OCI-LY3 (cell line): ENCODE measurements around the gene CACNA1C.

Experiments used
- H2AFZ ChIP-seq: fragments of 200-600, 300-600 bp; shearing (Covaris generic); 2 replicates; pipeline ENCODE4 v1.6.0; 2014; ENCODE audit warnings: antibody characterized with exemption, low read depth, low read length
- H3K27ac ChIP-seq: fragments of 200-600, 300-600 bp; sonication (generic); 2 replicates; pipeline ENCODE4 v1.5.1; 2014; ENCODE audit warnings: mild to moderate bottlenecking, low read length, moderate library complexity, mixed read lengths
- H3K27me3 ChIP-seq: fragments of 200-600, 300-600 bp; sonication (generic); 2 replicates; pipeline ENCODE4 v1.6.1; 2014; ENCODE audit warnings: low read depth, low read length, mixed read lengths
- H3K36me3 ChIP-seq: fragments of 200-600, 300-600 bp; sonication (generic); replicated peaks from 2 replicates; pipeline ENCODE3; 2014; ENCODE audit warnings: low read depth, low read length, mixed read lengths
- H3K4me1 ChIP-seq: fragments of 300-600, 200-600 bp; sonication (generic); 2 replicates; pipeline ENCODE4 v1.6.1; 2014; ENCODE audit warnings: low read length, mixed read lengths
- H3K4me2 ChIP-seq: fragments of 200-600, 300-600 bp; sonication (generic); 2 replicates; pipeline ENCODE4 v1.6.1; 2014; ENCODE audit warnings: low read length, mixed read lengths
- H3K4me3 ChIP-seq: fragments of 300-600, 200-600 bp; sonication (generic); 2 replicates; pipeline ENCODE4 v1.5.1; 2014; ENCODE audit warnings: antibody characterized with exemption, mild to moderate bottlenecking, low read length, moderate library complexity
- H3K79me2 ChIP-seq: fragments of 300-600, 200-600 bp; shearing (Covaris generic); 2 replicates; pipeline ENCODE4 v1.6.1; 2014; ENCODE audit warnings: mild to moderate bottlenecking, low read length, mixed read lengths
- H3K9ac ChIP-seq: fragments of 300-600, 200-600 bp; shearing (Covaris generic); 2 replicates; pipeline ENCODE4 v1.6.0; 2014; ENCODE audit warnings: mild to moderate bottlenecking, low read length, moderate library complexity
- H3K9me3 ChIP-seq: fragments of 200-600, 300-600 bp; shearing (Covaris generic); 2 replicates; pipeline ENCODE4 v1.6.1; 2014; ENCODE audit warnings: low read length, mixed read lengths; ENCODE audit not compliant: insufficient read depth
- H4K20me1 ChIP-seq: fragments of 200-600, 300-600 bp; sonication (generic); 2 replicates; pipeline ENCODE4 v1.6.1; 2016; ENCODE audit warnings: low read length, mixed read lengths; ENCODE audit not compliant: insufficient read depth
- CTCF ChIP-seq: fragments of 200-600, 300-600 bp; sonication (generic); IDR thresholded peaks from 2 replicates; pipeline ENCODE4 v1.5.1; 2014; ENCODE audit warnings: antibody characterized with exemption, low read length, low read depth
- EZH2phosphoT487 ChIP-seq: fragments of 200-600 bp; shearing (Covaris generic); IDR thresholded peaks from 2 replicates; pipeline ENCODE4 v1.6.1; 2018; ENCODE audit warnings: antibody characterized with exemption, mixed run types, low read depth

Gene CACNA1C

GRCh38 chr12:2360630-2361170 is 307.9 kb downstream of the CACNA1C start:
- Histone ChIP-seq H3K79me2 (no peaks in the 10 kb centered on the region), H3K27me3 (peaks cover 3% of the 10 kb centered on the region; the same call in 1 of the 2 replicates), H3K4me3 (no peak overlapping the region), H3K9ac (no peak overlapping the region), H4K20me1 (no peaks in the 10 kb centered on the region), H3K9me3 (no peaks in the 10 kb centered on the region), H2AFZ (no peak overlapping the region), H3K36me3 (no peaks in the 10 kb centered on the region), H3K4me2 (no peak overlapping the region), H3K27ac (no peak overlapping the region), H3K4me1 (0 out of 2 replicates have a peak, but pooled peaks cover 6% of the 10 kb centered on the region)
- TF ChIP-seq CTCF (0 out of 2 replicates have a peak, but pooled peaks have one; percentile 10), EZH2phosphoT487 (no peak)

GRCh38 chr12:2363836-2364609 is 311.2 kb downstream of the CACNA1C start:
- Histone ChIP-seq H2AFZ (no peak overlapping the region), H3K4me2 (no peak overlapping the region), H3K9ac (no peak overlapping the region), H4K20me1 (no peaks in the 10 kb centered on the region), H3K4me1 (no peaks in the 10 kb centered on the region), H3K79me2 (no peaks in the 10 kb centered on the region), H3K4me3 (no peak overlapping the region), H3K27ac (no peak overlapping the region), H3K9me3 (no peaks in the 10 kb centered on the region), H3K27me3 (peaks cover 7% of the 10 kb centered on the region; the same call in 1 of the 2 replicates), H3K36me3 (no peaks in the 10 kb centered on the region)
- no peak for TF ChIP-seq EZH2phosphoT487
- no peak for TF ChIP-seq CTCF

GRCh38 chr12:2364631-2365051 is 311.9 kb downstream of the CACNA1C start:
- no peak overlapping the region for H3K27ac ChIP-seq
- H3K9ac ChIP-seq, result no peak overlapping the region
- H2AFZ ChIP-seq, result no peak overlapping the region
- H3K36me3 ChIP-seq, result no peaks in the 10 kb centered on the region
- no peaks in the 10 kb centered on the region for H4K20me1 ChIP-seq
- H3K4me2 ChIP-seq, result no peak overlapping the region
- H3K9me3 ChIP-seq, result no peaks in the 10 kb centered on the region
- no peak for TF ChIP-seq CTCF
- TF ChIP-seq EZH2phosphoT487, result no peak
- H3K4me1 ChIP-seq, result no peaks in the 10 kb centered on the region
- H3K4me3 ChIP-seq, result no peak overlapping the region
- H3K27me3 ChIP-seq, result peaks cover 7% of the 10 kb centered on the region; the same call in 1 of the 2 replicates
- no peaks in the 10 kb centered on the region for H3K79me2 ChIP-seq

- no peaks in the 10 kb centered on the region for H3K79me2 ChIP-seq
- no peak overlapping the region for H3K4me3 ChIP-seq
- H3K27me3 ChIP-seq, result peaks cover 14% of the 10 kb centered on the region
- TF ChIP-seq EZH2phosphoT487 (no peak), CTCF (no peak)
- H4K20me1 ChIP-seq, result no peaks in the 10 kb centered on the region
- no peak overlapping the region for H2AFZ ChIP-seq
- H3K9me3 ChIP-seq, result no peaks in the 10 kb centered on the region
- no peak overlapping the region for H3K9ac ChIP-seq
- no peaks in the 10 kb centered on the region for H3K4me1 ChIP-seq
- no peaks in the 10 kb centered on the region for H3K36me3 ChIP-seq
- no peak overlapping the region for H3K4me2 ChIP-seq
- no peak overlapping the region for H3K27ac ChIP-seq
These were observed 313.9 kb downstream of the CACNA1C start for GRCh38 chr12:2366711-2367110.
